NCI-H1105 (cell line): Measurements from ENCODE around the gene STMP1.
"Not testable (repeated sequence)": the region's sequence is repeated elsewhere in the genome, so short reads cannot be mapped to it uniquely, and the experiment has no call there.

Experiments
- DNase-seq: peaks from one replicate; lab custom pipeline; 2025; lab: John Stamatoyannopoulos, UW

The STMP1 gene

DNA sequence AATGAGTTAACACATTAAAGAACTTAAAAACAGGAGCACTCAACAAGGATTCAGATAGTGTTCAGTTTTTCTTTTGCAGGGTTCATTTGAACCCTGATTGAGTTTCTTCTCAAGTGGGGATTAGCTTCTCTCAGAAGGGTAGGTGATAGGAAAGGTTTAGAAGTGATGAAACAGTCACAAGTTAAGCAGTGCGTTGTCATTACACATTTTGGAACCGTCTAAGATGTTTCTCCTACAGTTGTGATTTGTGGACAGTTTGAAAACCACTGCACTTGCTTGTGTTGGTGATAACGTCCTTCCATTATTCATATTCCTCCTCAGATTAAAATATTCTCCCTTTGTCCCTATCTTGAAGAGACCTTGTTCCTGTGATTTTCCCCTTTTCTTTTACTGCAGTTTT, 2.7 kb downstream of the STMP1 start:
- no peak for DNase-seq

DNA sequence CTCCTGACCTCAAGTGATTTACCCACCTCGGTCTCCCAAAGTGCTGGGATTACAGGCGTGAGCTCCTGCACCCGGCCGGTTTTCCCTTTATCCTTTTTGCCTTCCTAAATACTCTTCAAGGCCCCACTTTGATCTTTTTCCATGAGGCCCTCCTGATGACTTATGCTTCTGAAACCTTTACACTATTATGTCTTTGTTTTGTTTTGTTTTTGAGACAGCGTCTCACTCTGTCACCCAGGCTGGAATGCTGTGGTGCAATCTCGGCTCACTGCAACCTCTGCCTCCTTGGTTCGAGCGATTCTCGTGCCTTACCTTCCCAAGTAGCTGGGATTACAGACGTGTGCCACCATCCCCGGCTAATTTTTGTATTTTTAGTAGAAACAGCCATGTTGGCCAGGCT, 3.8 kb downstream of the STMP1 start:
- no peak for DNase-seq

DNA sequence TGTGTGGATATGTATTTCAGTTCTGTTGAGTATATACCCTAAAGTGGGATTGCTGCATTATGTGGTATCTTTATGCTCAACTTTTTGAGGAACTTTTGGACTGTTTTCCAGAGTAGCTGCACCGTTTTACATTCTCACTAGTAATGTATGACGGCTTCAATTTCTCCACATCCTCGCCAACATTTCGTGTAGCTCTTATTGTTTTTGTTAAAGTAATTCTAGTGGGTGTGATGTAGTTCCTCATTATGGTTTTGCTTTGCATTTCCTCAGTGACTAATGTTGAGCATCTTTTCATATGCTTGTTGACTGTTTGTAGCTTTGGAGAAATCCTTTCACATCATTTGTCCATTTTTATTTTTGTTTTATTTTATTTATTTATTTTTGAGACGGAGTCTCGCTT, 4.5 kb downstream of the STMP1 start:
- DNase-seq, result no peak

DNA sequence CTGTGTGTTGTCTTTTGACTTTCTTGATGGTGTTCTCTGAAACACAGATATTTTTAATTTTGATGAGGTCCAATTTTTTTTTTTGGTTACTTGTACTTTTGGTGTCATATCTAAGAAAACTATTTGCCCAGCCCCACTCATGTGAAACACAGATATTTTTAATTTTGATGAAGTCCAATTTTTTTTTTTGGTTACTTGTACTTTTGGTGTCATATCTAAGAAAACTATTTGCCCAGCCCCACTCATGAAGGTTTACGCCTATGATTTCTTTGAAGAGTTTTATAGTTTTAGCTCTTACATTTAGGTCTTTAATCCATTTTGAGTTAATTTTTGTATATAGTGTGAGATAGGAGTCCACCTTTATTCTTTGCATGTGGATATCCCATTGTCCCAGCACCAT, 5.3 kb downstream of the STMP1 start:
- not testable (repeated sequence) for DNase-seq

DNA sequence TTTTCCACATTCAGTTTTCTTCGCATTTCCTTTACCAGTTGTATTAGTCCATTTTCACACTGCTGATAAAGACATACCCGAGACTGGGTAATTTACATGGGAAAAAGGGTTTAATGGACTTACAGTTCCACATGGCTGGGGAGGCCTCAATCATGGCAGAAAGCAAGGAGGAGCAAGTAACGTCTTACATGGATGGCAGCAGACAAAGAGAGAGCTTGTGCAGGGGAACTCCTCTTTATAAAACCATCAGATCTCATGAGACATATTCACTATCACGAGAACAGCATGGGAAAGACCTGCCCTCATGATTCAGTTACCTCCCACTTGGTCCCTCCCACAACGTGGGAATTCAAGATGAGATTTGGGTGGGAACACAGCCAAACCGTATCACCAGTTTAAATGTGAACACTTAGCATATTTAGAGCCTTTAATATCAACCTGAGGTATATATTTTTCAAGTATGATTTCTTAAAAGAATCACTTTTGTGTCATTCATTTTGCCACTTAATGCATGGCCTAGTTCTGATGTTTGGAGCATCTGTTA, 6.6 kb downstream of the STMP1 start:
- DNase-seq, result not testable (repeated sequence)

DNA sequence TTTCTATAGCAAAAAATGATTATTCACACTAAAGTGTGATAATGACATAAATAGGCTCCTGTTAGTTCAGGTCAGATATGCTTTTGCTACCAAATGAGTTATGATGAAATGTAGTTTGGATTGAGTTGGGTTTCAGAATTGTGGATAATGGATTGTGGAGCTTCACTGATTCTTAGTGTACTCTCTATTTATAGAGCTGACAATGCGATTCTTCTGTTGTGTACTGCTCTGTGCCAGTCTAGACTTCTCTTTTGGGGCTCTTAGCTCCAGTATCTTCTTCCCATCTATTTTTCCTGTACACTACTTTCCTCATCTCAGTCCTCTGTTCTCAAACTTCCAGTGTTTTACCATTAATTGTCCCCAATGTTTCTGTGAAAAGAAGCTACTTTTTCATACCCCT, 7.5 kb downstream of the STMP1 start:
- DNase-seq, result no peak

DNA sequence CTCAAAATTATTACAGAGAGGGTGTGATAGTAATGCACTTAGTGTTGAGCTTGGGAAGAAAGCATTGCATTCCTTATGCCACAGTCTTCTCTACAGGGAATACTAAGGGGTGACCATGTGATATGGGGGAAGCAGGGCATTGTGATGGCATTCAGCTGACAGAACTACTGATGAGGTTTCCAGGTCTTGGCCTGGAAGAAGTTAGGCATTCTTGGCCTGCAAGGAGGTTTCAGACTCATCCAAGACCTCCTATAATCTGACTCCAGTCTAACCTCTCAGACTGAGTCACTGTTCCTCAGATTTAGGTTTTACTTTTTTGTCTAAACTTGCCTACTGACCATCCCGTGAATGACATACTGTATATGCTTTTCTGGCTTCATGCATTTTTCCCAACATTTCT, 7.9 kb downstream of the STMP1 start:
- no peak for DNase-seq

DNA sequence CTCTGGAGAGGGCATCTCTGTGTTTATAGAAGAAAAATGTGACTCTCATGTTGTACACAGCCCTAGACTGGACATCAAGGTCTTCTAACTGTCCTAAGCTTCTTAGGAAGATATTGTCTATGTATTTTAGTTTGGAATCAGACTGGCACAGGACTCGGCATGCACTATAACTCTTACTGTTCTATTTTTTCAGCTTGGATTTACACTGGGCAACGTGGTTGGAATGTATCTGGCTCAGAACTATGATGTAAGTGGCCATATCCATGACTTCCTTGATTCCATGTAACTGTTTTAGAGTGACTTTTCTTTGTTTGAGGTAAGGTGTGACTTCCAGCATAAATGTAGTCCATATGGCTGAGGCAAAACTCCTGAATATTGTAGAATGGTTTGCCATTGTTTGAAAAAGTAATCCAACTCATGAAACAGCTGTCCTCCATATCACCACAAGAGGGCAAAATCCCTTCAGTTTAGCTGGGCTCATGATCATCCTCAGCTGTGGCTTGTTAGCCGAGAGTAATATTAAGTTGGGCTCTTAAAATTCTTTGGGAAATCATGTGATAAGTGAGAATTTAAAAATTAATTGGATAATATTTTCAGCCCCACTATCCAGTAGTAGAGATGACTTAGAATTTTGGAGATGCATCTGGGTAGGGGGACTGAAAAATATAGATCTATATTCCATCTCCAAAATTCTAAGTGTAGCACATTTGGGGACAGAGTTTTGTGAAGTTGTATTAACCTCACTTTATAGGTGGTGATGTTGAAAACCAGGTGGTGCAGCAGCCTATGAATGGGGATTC, 10.4 kb downstream of the STMP1 start:
- peak; percentile 46 for DNase-seq

DNA sequence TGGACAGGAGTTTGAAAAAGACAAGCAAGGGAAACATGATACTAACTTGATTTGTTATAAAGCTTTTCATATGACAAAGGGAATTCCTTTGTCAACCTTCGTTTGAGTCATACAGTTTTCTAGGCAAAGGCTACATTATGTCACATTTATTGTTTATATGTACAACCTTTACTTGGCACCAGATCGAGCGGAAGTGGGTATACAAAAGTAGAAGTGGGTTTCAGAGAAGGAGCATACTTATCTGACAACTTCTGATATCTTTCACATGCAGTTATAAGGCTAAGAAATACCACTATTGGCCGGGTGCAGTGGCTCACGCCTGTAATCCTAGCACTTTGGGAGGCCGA, 11.0 kb downstream of the STMP1 start:
- DNase-seq, result no peak

DNA sequence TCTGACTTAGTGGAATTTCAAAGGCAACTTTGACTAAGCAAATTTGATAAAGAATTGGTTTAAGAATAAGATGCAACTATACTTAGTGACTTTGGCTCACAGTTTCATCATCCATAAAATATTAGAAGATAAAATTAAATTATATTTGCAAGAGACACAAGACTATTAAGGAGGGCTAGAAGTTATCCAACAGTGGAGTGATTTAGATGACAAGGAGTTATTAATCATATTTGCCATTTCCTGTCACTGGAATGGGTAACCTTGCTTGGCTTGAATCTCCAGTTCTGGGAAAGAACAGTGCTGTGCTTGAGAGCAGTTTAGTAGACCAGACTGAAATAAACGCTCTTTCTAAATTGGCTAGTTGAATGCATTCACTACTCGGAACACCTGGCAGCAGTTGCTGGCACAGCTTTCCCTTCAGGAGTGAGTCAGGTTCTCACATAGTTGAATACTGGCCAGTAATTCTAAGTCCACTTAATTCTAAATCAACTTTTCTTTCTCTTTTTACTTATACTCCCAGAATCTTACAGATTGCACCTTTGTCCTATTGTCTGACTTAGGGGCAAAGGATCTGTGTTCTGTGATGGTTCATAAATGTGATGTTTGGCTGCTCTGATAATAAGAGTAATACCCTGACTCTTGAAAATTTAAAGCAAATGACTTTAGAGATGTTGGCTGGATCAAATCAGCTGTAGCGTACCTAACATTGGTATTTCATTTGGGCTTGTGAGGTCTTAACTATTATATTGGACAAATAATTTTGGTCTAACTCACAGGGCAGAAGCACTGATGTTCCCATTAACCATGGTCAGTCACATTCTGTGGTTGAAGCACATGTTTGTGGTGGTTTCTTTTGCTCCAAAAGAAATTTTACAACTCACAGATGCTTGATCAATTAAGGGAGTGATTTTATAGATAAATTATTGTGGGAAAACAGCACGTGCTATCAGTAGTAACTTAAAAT, 16.6 kb downstream of the STMP1 start:
- DNase-seq, result peak; percentile 80

DNA sequence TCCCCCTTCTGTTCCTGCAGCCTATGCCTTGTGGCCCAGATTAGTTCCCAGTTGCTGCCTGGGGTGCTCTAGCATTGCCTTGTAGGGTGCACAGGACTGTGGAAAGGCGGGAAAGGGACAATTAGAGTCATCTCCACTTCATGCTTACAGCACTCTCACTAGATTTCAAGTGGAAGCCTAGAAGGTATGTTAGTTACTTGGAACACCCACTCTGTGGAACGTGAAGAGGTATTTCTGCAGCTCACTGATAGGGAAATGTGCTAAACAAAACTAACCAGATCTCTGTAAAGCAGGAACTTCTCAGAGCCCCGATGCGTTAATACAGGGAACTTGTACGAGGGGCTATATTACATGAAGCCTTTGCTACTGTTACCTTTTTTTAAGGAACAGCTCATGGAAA, 19.4 kb downstream of the STMP1 start:
- DNase-seq, result no peak

DNA sequence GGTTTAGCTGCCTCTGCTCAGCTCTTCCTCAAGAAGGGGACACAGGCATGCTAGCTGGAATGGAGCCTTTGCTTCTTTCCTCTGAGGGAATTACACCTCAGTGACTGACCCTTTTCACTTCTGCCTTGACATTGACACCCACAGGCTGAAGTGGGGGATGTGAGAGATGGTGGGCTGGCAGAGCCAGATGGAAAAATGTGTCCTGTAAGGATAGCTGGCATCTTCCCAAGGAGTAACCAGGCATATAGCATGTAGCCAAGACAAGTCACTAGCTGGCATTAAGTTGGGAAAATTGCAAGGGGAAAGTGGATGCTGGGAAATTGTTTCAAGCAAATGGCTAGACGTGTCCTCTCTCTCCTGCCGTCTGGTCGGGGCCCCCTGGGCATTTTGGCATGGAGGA, 19.9 kb downstream of the STMP1 start:
- no peak for DNase-seq

DNA sequence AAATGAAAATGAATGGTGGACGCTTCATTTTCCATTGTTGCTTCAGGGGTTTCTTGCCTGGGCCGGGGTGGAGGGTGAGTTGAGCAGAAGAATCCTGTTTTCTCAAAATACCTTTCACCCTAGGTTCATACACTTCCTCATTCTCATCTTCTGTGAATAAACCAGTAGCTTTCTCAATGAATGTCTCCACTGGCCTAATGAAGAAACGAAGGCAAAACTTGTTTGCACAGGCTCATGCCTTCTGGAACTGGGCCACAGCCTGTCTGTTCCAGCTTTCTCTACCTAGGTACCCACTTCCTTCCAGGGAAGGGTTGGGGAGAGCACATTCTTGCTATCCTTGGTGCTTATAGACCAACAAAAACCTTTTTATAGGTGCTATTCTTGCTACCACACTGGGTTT, 21.3 kb downstream of the STMP1 start:
- no peak for DNase-seq

DNA sequence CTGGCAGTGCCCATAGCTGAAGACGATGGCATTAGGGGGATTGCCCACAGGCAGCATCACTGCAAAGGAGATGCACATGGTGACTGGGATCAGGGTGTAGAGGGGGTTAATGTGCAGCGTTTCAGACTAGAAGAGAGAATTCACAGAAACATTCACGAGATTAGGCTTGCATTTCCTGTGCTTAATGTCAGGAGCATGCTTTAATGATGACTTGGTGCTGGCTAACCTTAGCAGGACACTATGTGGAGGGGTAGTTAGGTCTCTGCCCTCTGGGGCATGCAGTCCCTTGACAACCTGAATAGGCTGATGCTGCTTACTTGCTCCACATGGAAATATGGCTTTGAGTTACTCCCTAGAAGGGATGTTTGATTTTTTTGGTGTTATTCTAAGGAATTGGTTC, 21.8 kb downstream of the STMP1 start:
- no peak for DNase-seq

DNA sequence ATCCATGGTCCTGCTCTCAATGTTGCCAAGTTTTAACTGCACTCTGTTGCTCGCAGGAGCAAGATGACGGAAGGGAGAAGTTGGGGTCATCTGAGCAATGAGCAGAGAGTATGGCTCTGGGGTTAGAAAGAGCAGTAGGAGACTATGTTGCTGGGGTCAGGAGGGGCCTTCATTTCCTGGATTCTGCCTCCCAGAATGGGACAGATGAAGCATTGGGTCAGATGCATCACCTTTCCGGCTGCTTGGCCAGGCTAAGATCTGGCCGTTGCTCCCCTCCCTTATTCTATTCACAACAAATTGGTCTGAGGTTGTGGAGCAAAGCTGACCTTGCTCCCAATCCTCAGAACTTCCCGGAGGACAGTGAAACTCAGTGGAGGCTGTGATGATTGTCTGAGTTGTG, 22.4 kb downstream of the STMP1 start:
- DNase-seq, result no peak

DNA sequence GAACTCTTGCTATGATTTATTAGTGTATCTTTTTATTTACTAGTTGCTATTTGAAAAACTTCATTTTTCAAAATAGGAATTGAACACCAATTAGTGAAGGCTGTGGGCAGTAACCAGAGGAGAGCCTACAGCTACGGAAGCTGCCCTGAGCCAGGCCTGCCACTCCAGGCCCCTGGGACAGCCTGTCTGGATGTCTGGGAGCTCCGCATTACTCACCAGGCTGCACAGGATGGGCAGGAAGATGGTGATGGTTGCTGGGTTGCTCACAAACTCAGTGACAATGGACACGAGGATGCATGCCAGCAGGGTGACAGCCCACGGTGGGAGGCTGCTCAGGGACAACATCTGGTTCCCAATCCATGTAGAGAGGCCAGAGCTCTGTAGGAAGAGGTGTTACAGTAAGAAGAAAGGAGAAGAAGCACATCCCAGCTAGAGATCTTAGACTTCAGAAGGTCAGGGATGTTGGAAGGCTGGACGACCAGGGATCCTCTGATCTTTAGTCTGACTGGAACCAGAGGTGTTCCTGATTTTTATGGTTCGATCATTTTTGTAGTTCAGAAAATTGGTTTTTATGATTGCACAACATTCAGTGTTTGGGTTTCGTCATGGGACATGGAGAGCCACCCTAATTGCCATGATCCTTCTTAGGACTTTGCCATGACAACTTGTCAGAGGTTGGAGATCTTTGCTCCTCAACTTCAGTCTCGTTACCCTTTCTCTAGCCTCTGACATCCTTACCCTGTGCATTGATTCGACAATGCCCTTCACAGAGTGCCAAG, 23.2 kb downstream of the STMP1 start:
- no peak for DNase-seq

DNA sequence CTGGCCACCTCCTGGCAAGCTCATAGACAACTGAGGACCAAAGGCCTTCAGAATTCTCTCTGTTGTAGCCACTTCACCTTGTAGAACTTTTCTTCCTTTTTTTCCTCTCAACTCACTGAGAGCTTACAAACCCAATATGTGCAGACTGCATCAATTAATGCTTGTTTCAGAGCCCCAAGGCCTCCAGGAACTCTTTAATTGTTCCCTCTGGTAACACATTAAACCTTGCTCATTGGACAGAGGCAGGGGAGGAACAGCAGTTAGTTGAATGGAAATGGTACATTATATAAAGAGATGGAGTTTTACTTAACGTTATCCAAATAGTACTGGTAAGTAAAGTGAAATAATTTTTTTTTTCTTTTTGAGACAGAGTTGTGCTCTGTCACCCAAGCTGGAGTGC, 25.2 kb downstream of the STMP1 start:
- DNase-seq, result no peak

DNA sequence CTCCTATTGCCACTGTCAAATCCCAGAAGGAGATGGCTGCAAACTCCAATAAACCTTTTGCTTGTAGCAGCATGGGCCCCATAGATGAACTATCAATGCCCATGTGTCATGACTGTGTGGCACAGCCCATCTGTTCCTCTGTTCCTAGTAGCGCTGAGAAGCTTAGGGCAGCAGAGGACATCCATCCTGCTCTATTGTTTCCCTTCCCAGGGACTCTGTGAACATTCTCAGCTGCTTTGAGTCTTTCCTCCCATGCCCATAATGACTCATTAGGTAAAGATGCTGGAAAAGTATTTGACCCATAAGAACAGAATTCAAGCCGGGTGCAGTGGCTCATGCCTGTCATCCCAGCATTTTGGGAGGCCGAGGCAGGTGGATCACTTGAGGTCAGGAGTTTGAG, 28.3 kb downstream of the STMP1 start:
- no peak for DNase-seq

DNA sequence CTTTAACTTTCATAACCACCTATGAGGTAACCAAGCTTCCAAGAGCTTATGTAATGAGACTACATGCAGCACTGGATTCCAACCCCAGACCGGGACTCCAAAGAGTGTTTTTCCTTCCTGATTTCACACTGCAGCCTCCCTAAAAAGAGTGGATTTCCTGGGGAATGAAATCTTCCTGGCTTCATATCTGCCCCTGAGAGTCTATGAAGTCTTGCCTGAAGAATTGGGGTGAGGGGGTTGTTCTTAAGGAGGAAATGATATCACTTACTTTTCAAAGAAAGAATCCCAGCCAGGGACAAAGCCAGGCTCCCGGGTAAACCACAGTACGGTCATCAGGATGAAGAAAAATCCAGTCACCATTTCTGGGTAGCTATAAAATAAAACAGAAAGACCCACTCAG, 29.7 kb downstream of the STMP1 start:
- no peak for DNase-seq

DNA sequence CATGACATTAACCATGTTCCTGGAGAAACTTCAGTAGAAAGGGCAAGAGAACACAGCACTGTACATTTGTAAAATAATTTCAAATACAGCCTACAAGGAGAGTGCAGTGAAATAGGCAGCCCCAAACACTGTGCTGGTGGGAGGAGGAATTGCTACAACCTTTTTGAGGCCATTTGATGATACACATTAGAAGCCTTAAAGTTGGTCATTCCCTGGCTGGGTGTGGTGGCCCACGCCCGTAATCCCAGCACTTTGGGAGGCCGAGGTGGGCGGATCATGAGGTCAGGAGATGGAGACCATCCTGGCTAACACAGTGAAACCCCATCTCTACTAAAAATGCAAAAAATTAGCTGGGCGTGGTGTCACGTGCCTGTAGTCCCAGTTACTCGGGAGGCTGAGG, 30.3 kb downstream of the STMP1 start:
- not testable (repeated sequence) for DNase-seq

DNA sequence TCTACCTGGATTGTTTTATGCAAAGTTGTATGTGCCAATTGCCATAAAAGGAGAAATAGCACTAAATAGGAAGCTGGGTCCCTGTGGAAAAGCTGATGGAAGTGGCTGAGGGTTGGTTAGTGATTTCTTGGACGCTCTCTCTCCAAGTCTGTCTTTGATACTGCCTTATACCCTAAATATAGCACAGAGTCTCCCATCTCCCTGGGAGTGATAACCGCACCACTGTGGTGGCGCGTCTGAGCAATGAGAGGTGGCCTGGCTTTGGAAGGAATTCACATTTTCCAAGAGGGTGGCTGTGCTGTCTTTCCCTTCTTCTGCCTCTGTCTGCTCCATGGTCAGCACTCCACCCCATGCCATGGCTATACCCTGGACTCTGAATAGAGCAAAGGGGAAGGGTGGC, 31.2 kb downstream of the STMP1 start:
- DNase-seq, result no peak
